Ureter (tissue), 1 donor: ENCODE data around the gene GTSF1L. TPM values are rescaled to one million over a fixed set of nuclear protein-coding genes. Genes with fewer than 3 reads are reported as not detected.

ENCODE experiments used
- total RNA-seq: library from RNA; stranded (reverse); gene quantifications from one replicate; pipeline ENCODE4 v1.2.4, GENCODE V29; 2023
- donor health status: DM: yes; HTN: yes; CAD: no.

GTSF1L gene
- total RNA-seq, 1 donor from 2014 or later = not detected

Other genes with a start within 250 kb of the GTSF1L start
- gene L3MBTL1, start 219.3 kb downstream of the GTSF1L start, total RNA-seq = 24.7 TPM
- gene SGK2, start 168.0 kb downstream of the GTSF1L start, total RNA-seq = 29.8 TPM
- gene IFT52, start 136.1 kb downstream of the GTSF1L start, total RNA-seq = 33.9 TPM
- gene MYBL2, start 59.9 kb downstream of the GTSF1L start, total RNA-seq = 0.60 TPM
- 3.9 TPM for gene TOX2, start 187.8 kb upstream of the GTSF1L start, total RNA-seq